HepG2 (cell line): ENCODE results near the gene OR2B2. TPM values are rescaled to one million over a fixed set of nuclear protein-coding genes. Genes with fewer than 3 reads are reported as not detected.
A peak's percentile ranks its signal among the peaks of the same experiment; 100 is the strongest.

ENCODE experiments used
- BRCA1 ChIP-seq: sonication (generic); formaldehyde crosslinking; IDR thresholded peaks from 2 replicates; pipeline ENCODE4 v1.4.0; 2020; ENCODE audit warnings: missing genetic modification reagents
- ELF1 ChIP-seq: sonication (generic); formaldehyde crosslinking; IDR thresholded peaks from 2 replicates; pipeline ENCODE4 v1.4.0; 2020; ENCODE audit warnings: missing genetic modification reagents
- HNF4A ChIP-seq: sonication (generic); formaldehyde crosslinking; IDR thresholded peaks from 2 replicates; pipeline ENCODE4 v1.4.0; 2020; ENCODE audit warnings: missing genetic modification reagents
- LCORL ChIP-seq, 2 experiments: fragments of 450-650 bp in 1 of 2; sonication (generic) in 1 of 2; formaldehyde crosslinking in 1 of 2; IDR thresholded peaks; 2 replicates each; pipeline versions ENCODE4 v1.5.0 to v1.6.1; 2017 to 2020; ENCODE audit warnings: antibody characterized with exemption in 1 of 2, missing genetic modification reagents in 1 of 2
- MLXIP ChIP-seq: sonication (generic); formaldehyde crosslinking; IDR thresholded peaks from 2 replicates; pipeline ENCODE4 v1.9.0; 2021; ENCODE audit warnings: missing genetic modification reagents, borderline replicate concordance
- MYC ChIP-seq: sonication (generic); formaldehyde crosslinking; IDR thresholded peaks from 2 replicates; pipeline ENCODE4 v1.9.0; 2021; ENCODE audit warnings: missing genetic modification reagents, borderline replicate concordance
- NFYC ChIP-seq: IDR thresholded peaks from 2 replicates; pipeline ENCODE4 v1.6.1; 2016; ENCODE audit warnings: missing genetic modification reagents, missing compliant biosample characterization
- SNAI1 ChIP-seq: sonication (generic); formaldehyde crosslinking; IDR thresholded peaks from 2 replicates; pipeline ENCODE4 v1.5.0; 2020; ENCODE audit warnings: mild to moderate bottlenecking, missing genetic modification reagents, borderline replicate concordance
- ZNF296 ChIP-seq: sonication (generic); formaldehyde crosslinking; conservative IDR thresholded peaks from 2 replicates; pipeline ENCODE4 v1.5.0; 2020; ENCODE audit warnings: mild to moderate bottlenecking, missing genetic modification reagents
- ZNF530 ChIP-seq: sonication (generic); formaldehyde crosslinking; IDR thresholded peaks from 2 replicates; pipeline ENCODE4 v1.5.0; 2020; ENCODE audit warnings: low read depth, mild to moderate bottlenecking, missing genetic modification reagents
- polyA plus RNA-seq, 8 experiments: library from polyadenylated mRNA; depleted of rRNA in 3 of 8; stranded (reverse) in 7 of 8; unstranded in 1 of 8; fragments of >200 nt; fragmentation: Illumina TruSeq in 4 of 8; extraction: Trizol in 4 of 8; gene quantifications; 2 replicates each; pipeline versions ENCODE4 v1.2.1 to v1.2.3, GENCODE V29; 2011 to 2016; ENCODE audit warnings: low read depth in 4 of 8, missing spikeins in 1 of 8, mixed read lengths in 1 of 8; ENCODE audit not compliant: insufficient read depth in 1 of 8
- total RNA-seq, 5 experiments: library from RNA; depleted of rRNA; stranded (reverse); fragments of >200 nt; fragmentation: Illumina TruSeq; extraction: Trizol; gene quantifications; 2 replicates each; pipeline ENCODE4 v1.2.3, GENCODE V29; 2016; ENCODE audit warnings: low read depth in 1 of 5
- TF ChIP-seq, protein P1 (sequence below): sonication (generic); formaldehyde crosslinking; IDR thresholded peaks from 2 replicates; pipeline ENCODE4 v1.8.1; 2023; ENCODE audit warnings: mild to moderate bottlenecking, moderate library complexity, missing genetic modification reagents
- TF ChIP-seq, protein P2 (sequence below): sonication (generic); formaldehyde crosslinking; IDR thresholded peaks from 2 replicates; pipeline ENCODE4 v1.8.1; 2023; ENCODE audit warnings: mild to moderate bottlenecking, missing genetic modification reagents, borderline replicate concordance
- TF ChIP-seq, protein P3 (sequence below): sonication (generic); formaldehyde crosslinking; IDR thresholded peaks from 2 replicates; pipeline ENCODE4 v1.4.0; 2020; ENCODE audit warnings: missing genetic modification reagents
- TF ChIP-seq, protein P4 (sequence below): sonication (generic); formaldehyde crosslinking; IDR thresholded peaks from 2 replicates; pipeline ENCODE4 v1.8.0; 2022; ENCODE audit warnings: missing genetic modification reagents, low read depth, mild to moderate bottlenecking, borderline replicate concordance

OR2B2 gene
- total and polyA plus RNA-seq, 2 of the 13 experiments (the other 11 are each of a cell fraction or from before 2014, with no cell fraction given) = not detected

GRCh38 chr6:27893836-27894807 lies 18.1 kb downstream of the OR2B2 start (continued):
- TF ChIP-seq, protein P1, sequence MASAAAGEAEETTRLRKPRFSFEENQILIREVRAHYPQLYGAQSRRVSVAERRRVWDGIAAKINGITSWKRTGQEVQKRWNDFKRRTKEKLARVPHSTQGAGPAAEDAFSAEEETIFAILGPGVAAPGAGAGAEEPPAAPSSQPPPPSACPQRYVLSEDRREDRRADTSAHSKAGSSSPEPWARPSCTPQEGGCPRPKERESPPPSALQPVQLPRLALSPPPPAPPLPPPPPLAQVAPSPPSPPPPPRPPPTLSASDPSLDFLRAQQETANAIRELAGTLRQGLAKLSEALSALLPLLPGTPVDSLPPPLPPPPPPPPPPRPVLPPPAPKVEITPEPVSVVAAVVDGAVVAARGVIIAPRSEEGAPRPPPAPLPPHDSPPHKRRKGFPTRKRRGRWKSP (CRISPR knock-in tag) = no peak
- TF ChIP-seq, protein P2, sequence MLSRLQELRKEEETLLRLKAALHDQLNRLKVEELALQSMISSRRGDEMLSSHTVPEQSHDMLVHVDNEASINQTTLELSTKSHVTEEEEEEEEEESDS (CRISPR knock-in tag) = no peak
- TF ChIP-seq MLXIP (CRISPR knock-in tag) = peak; percentile 48; the same call in 1 of the 2 replicates
- TF ChIP-seq NFYC (CRISPR knock-in tag) = peak; percentile 95
- TF ChIP-seq, protein P3, sequence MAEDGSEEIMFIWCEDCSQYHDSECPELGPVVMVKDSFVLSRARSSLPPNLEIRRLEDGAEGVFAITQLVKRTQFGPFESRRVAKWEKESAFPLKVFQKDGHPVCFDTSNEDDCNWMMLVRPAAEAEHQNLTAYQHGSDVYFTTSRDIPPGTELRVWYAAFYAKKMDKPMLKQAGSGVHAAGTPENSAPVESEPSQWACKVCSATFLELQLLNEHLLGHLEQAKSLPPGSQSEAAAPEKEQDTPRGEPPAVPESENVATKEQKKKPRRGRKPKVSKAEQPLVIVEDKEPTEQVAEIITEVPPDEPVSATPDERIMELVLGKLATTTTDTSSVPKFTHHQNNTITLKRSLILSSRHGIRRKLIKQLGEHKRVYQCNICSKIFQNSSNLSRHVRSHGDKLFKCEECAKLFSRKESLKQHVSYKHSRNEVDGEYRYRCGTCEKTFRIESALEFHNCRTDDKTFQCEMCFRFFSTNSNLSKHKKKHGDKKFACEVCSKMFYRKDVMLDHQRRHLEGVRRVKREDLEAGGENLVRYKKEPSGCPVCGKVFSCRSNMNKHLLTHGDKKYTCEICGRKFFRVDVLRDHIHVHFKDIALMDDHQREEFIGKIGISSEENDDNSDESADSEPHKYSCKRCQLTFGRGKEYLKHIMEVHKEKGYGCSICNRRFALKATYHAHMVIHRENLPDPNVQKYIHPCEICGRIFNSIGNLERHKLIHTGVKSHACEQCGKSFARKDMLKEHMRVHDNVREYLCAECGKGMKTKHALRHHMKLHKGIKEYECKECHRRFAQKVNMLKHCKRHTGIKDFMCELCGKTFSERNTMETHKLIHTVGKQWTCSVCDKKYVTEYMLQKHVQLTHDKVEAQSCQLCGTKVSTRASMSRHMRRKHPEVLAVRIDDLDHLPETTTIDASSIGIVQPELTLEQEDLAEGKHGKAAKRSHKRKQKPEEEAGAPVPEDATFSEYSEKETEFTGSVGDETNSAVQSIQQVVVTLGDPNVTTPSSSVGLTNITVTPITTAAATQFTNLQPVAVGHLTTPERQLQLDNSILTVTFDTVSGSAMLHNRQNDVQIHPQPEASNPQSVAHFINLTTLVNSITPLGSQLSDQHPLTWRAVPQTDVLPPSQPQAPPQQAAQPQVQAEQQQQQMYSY (CRISPR knock-in tag) = peak; percentile 89
- no peak for TF ChIP-seq ZNF530 (CRISPR knock-in tag)
- TF ChIP-seq LCORL (IDR thresholded peaks at IDR 0.05) = no peak
- TF ChIP-seq LCORL (CRISPR knock-in tag; IDR thresholded peaks at IDR 0.05) = peak; percentile 71; the same call in 1 of the 2 replicates
- no peak for TF ChIP-seq SNAI1 (CRISPR knock-in tag)
- TF ChIP-seq ZNF296 (CRISPR knock-in tag) = no peak
- TF ChIP-seq, protein P4, sequence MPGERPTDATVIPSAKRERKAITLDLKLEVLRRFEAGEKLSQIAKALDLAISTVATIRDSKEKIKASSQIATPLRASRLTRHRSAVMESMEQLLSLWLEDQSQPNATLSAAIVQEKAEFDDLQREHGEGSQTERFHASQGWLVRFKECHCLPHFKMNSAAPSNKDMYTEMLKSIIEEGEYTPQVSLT = no peak
- 0 out of 2 replicates have a peak, but pooled peaks have one; percentile 13 for TF ChIP-seq BRCA1 (CRISPR knock-in tag)
- TF ChIP-seq ELF1 (CRISPR knock-in tag) = peak; percentile 78
- 0 out of 2 replicates have a peak, but pooled peaks have one; percentile 10 for TF ChIP-seq HNF4A (CRISPR knock-in tag)
- TF ChIP-seq MYC (CRISPR knock-in tag) = no peak
